HS-27A (cell line): ENCODE measurements around the gene DAPK2.

ENCODE experiments used
- DNase-seq: peaks from one replicate; pipeline ENCODE4 v3.0.0-alpha.2; 2012; ENCODE audit warnings: low read depth, missing footprints

The DAPK2 gene

DNA sequence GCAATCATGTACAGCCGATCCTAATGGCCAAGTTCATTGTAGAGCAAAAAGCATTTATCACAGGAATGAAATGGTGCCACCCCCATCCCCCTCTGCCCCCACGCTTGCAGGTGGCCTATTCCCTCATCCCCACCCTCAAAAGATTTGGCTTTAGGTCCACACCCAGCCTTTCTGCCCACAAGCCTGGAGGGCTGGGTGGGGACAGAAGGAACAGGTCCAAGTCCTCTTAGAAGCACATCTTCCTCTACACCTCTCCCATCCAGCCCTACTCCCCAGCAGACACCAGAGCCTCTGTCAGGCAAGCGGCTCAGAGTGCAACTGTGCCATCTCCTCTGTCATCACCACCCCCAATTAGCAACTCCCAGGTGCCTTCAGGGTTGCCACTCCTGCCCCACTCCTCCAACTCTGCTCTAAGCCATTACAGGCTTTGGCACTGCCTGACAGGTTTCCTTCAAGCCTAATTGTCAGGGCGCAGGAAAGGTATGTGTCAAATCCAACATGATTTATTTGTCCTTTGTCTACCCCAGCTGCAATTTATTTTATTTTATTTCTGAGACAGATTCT is 49.4 kb downstream of the DAPK2 start:
- DNase-seq: no peak

DNA sequence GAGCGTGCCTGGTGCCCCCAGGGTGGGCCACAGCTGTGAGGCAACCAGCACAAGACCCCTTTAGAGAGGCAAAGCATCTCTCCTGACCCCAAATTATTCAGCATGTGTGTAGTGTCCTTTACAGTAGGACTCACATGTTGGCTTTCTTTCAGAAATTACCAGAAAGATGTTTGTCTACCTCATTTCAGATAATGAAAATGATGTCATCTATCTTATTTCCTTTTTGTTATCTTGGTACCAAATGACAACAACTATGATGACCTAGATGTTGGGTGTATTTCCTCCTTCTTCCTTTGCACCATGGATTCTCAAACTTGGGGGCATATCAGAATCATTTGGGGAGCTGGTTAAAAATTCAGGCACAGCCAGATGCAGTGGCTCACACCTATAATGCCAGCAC is 50.5 kb downstream of the DAPK2 start:
- DNase-seq: no peak

DNA sequence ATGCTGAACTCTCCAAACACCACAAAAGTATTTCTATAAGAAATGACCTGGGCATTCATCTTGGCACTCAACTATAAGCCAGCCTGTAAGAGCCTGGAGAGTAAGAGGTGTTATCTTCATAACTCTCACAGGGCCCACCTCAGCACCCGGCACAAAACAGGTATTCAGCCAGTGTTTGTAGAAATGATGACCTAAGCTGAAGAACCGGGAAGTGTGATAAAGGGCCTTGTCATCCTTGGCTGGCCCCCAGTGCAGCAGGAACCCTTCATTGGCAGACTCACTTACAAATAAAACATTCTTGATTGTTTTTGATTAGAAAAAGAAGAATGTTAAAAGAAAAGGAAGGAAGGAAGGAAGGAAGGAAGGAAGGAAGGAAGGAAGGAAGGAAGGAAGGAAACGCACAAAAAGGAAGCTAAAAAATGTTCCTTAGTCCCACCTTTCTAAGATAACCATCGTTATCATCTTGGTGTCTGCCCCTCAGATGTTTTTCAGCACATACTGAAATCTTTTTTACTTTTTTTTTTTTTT is 52.1 kb downstream of the DAPK2 start:
- DNase-seq: no peak

DNA sequence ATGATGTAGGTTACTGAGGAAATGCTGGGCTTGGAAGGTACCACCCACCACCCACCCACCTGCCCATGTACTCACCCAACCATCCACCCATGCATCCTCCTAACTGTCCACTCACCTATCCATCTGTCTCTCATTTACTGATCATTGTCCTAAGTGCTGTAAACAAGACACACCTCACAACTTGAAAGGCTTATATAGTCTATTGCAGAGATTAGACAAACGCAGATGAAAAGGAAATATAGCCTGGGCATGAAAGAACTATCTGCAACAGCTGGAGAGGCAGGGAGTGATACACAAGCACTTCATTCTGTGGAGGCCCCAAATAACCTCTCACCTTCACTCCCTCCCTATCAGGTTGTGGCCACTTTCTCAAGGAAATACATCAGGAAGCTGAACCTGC is 54.0 kb downstream of the DAPK2 start:
- no peak for DNase-seq

DNA sequence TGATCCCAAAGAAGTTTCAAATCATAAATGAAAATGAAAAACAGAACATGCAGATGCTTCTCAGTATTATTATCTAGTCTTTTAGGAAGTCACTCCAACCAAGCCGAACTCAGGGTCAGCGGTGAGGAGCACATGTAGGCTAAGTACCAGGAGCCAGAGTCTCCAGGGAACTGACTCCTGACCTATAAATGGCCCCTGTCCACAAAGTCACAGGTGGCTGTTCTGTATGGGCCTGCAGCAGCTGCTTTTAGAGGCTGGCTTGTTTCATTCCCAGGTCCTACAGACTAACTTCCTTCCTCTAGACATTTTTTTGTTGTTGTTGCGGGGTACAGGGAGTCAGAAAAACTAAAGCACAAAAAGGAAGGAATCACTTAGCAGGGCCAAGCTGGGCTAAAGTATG is 54.6 kb downstream of the DAPK2 start:
- DNase-seq: no peak

DNA sequence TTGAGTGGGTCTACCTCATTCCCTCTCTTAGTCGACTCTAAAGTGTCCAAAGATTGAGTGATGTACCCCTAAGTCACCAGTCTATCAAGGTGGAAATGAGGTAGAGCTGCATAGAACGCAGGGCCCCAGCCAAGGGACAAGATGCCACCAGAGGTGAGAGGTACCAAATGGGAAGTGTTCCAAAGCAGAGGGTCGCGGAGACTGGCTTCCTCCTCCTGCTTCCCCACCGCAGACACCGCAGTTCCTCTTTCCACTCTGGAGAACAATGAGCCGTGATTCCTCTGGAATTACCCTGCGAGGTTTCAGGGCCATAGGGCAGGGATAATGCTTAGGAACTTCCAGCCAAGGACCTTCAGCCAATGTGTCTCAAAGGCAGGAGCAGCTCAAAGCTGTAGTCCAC is 55.8 kb downstream of the DAPK2 start:
- no peak for DNase-seq

DNA sequence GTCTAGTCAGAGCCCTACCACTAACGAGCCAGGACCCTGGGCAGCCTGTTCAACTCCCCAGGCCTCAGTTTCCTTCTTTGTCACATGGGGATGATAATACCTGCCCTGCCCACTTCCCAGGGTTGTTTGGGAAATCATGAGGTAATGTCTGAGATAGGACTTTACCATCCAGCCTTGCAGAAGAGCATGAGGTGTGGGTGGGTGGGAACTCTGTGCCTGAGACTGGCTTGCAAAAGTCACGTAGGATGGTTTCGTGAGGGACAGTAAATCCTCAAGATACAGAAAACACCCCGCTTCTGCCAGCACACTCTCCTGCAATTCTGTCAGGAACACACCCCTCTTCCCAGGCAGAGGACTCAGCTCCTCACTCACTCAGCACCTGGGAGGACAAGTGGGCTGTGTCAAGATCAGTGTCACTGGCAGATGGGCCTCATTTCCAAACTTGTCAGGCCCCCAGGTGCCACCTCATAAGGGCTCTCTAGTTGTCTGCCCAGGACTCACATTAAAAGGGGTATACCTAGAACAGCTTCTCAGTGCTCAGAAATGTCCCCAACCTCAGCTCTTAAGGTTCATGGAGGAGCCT is 58.4 kb downstream of the DAPK2 start:
- no peak for DNase-seq

DNA sequence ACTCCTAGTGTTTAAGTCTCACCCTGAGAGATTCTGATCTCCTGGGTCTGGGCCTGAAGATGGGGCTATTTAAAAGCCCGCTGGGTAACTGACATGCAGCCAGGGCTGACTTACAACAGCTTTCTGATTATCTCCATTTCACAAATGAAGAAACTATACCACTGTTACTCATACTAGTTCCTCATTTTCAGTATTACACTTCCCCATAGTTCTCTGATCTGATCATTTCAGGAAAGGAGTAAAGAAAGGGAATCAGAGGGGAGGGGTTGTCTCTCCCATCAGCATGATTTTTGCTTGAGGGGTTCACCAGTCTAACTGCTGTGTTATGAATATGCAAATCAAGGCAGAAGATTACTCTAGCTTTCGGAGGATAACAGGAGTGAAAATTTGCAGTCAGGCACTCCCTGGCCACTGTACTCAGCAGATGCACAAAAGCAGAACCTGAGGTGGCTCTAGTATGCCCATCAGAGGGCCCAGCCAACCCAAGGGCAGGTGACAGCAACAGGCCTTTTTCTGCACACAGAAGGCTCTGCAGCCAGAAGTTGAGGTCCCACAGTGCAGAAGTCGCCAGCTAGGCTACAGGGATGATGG is 59.4 kb downstream of the DAPK2 start:
- DNase-seq: no peak

DNA sequence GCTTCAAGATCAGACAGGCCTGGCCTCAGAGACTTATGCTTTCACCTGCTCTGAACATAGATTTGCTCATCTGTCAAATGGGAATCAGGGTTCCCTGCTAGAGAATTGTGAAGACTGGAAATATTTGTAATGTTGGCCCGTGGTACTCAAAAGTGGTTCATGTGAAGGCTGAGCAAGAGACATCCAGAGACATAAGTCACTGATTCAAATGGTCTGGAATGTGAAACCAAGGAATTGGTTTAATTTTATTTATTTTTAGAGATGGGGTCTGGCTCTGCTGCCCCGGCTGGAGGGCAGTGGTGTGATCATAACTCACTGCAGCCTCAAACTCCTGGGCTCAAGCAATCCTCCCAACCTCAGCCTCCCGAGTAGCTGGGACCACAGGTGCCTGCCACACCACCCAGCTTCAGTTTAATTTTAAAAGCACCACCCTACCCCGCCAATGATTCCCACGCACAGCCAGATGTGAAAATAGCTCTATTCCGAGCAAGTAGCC is 60.1 kb downstream of the DAPK2 start:
- DNase-seq: no peak

DNA sequence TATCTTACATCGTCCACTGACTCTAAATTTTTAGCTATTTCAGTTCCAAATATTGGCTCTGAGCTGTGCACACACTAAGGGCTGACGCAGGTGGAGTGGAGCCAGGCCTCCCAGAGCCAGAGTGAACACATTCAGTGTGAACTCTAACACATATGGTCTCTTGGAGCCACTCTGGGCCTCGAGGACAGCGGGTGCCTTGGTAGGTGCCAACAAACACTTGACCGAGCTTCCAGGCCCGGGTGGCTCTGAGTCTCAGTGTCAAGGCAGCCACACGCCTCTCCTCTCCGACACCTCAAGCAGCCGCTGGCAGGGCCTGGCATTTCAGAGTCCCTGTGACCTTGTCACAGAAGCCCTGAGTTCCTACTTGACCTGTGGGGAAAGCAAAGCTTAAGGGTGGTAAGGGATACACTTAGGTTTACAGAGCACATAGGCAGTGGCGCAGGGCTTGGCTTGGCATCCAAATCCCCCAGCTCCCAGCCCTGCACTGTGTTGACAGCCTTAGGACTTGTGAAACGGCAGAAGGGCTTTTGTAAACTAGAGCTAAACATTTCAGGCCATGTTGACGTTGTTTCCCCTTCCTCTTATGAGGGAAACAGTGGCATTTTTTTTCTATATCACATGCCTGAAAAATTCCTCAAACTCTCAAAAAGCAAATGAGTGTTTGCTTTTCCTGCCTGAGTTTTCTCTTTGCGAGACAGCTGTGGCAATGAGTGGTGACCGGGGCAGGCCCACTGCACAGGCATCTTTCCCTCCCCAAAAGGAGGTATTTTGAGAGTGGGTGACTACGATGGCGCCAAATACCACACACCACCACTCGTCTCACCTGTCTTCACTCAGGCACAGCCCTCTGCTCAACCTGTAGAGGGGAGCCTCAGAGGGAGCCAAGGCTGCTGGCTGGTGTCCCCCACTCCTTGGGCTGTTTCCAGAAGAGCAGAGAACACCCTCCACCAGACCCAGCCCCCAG is 60.8 kb downstream of the DAPK2 start:
- no peak for DNase-seq

DNA sequence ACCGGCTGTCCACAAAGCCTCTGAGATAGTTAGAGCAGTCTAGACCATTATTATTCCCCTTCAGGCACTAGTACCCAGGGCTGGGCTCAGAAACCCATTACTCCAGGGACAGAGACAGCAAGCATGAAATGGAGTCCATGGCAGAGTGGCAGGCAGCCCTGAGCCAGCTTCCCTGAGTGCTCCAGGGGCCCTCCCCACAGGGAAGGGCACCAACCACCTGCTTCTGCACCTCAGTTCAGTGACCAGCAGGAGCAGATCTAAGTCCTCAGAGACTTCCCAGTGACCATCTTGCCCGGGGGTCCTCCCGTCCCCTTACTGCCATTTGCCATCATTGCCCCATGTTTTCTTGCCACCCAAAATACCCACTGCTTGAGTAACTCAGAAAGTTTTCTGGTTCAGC is 62.0 kb downstream of the DAPK2 start:
- DNase-seq: no peak

DNA sequence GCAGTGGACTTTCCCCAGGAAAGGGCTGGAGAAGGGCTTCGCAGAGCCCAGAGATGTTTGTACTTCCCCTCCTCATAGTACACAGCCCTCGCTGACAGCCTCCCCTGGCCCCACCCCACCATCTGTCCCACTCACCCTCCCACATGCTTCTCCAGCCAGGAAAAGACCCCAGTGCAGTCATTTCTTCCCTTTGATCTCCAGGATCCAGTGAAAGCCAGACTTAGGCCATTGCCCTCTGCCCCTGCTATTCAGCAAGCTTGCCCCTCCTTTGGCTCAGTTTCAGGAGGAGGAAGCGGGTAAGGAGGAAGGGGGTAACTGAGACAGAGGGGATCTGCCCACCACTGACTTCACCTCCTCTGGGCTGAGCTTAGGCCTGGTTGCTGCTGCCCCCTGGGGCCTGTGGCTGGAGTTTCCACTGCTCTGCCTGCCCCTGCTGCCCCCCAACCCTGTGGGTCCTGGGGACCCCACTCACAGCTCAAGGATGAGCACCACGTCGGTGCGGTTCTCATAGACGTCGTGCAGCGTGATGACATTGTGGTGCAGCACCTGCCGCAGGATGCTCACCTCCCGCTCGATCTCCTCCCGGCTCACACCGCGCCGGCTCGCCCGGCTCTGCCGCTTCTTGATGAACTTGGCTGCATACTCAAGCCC is 63.1 kb downstream of the DAPK2 start:
- DNase-seq: no peak

DNA sequence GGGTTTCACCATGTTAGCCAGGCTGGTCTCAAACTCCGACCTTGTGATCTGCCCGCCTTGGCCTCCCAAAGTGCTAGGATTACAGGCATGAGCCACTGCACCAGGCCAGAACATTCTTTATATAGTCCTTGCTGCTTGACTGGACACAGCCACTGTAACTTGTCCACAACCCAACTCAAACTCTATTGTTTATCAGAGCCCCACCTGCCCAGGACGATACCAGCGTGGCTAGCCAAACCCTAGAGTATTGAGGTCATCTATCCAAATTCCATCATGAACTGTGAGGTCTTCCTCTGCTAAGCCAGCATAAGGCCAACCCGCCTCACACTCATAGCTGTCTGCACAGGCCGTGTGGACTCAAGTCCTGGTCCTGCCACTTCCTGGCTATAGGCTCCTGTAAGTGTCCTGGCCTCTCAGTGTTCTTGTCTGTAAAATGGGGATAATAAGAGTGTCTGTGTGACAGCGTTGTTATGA is 63.9 kb downstream of the DAPK2 start:
- no peak for DNase-seq

DNA sequence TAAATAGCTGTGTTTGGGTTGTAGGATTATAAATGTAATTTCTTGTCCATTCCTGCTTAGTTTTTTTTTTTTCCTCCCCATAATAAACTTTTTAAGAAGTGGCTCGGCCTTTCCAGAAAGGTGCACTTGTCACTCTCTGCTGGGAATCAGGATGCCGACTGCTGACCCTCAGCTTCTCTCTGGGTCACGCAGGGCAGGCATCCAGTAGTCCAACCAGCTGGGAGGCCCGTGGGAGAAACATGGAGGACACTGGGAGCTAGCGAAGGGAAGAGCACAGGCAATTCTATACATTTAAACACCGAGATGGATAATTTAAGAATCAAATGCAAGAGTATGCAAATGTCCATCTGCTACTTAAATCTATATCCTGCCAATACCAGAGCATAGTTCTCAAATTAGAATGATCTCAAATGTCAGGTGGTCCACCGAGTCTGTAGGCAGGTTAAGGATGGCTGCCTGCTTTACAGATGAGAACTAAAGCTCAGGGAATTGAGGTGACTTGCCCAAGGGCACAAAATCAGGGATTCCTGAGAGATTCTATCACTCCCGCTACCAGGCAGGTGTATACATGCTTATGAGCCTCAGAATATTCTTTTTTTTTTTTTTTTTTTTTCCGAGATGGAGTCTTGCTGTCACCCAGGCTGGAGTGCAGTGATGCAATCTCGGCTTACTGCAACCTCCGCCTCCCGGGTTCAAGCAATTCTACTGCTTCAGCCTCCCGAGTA is 64.5 kb downstream of the DAPK2 start:
- no peak for DNase-seq

DNA sequence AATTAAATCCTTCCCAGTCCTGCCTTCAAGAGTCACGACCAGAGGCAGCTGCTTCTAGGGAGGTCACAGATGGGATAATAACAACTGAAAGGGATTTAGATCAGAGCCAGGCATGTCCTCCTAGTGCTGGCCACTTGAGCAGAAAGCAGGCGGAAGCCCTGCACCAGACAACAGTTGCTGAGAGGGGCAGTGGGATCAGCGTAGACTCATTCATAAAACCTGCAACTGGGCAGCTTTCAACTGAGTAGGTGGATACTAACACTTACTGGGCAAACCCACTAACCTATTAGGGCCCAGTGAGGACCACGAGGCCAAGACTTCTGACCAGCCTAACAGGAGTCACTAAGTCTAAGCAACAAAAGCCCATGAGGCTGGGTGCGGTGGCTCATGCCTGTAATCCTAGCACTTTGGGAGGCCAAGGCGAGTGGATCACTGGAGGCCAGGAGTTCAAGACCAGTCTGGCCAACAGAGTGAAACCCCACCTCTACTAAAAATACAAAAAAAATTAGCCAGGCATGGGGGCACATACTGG is 67.0 kb downstream of the DAPK2 start:
- DNase-seq: no peak

DNA sequence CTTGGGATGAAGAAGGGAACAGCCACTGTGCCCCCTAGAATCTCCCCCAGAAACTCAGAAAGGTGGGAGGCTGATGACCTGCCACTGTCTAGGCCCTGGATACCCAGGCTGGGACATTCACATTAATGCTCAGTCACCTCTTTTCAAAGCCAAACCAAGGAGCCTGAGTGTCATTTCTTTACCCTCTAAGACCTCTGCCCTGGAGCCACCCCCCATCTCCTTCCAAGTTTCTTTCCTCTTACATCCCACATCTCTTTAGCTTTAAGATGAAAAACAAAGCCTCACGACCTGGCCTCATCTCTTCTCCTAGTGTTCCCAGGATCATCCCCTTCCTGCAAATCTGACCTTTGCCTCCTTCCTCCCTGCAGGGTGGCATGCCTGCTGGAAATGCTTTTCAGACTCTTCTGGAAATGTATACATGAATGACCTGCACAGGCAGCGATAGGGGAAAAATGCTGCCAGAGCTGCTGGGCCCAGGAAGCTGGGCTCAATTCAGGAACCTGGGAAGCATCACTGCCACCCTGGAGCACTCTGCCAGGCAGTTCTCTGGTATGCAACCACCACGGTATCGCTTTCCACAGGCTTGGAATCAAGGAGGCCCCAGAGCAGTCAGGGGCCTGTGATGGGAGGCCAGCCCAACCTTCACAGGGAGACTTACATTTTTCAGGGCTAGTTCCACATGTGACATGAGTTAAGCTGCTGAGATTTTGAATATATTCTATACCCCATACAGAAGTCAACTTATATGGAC is 67.6 kb downstream of the DAPK2 start:
- DNase-seq: no peak

DNA sequence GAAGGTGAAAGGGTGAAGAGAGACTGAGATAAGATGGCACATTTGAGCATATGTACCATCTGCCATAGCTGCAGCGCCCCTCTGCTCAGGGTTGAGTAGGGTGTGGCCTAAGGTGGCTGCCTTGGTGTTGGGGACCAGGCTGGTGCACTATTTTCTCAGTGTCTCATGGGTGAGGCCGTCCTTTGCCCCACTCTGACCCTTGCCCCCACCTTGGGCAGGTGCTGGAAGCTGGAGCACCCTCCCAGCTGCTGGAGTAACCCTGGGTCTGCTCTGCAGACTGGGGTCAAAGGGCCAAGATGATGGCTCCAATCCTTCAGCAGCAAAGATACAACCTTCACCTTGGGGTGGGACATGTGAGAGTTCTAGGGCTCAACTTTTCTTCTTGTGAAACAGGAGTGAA is 69.2 kb downstream of the DAPK2 start:
- DNase-seq: no peak

DNA sequence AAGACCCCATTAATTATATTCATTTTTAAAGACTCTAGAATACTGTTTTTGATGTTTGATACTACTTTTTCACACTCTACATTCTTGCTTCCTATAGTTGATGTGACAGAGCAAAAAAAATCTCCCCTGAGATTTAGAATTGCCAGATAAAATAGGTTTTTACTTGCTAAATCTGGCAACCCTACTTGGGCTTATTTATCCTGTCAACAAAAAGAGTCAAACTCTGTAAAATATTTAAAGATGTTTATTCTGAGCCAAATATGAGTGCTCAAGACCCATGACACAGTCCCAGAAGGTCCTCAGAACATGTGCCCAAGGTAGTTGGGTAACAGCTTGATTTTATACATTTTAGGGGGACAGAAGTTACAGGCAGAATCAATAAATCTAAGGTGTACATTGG is 72.3 kb downstream of the DAPK2 start:
- no peak for DNase-seq

DNA sequence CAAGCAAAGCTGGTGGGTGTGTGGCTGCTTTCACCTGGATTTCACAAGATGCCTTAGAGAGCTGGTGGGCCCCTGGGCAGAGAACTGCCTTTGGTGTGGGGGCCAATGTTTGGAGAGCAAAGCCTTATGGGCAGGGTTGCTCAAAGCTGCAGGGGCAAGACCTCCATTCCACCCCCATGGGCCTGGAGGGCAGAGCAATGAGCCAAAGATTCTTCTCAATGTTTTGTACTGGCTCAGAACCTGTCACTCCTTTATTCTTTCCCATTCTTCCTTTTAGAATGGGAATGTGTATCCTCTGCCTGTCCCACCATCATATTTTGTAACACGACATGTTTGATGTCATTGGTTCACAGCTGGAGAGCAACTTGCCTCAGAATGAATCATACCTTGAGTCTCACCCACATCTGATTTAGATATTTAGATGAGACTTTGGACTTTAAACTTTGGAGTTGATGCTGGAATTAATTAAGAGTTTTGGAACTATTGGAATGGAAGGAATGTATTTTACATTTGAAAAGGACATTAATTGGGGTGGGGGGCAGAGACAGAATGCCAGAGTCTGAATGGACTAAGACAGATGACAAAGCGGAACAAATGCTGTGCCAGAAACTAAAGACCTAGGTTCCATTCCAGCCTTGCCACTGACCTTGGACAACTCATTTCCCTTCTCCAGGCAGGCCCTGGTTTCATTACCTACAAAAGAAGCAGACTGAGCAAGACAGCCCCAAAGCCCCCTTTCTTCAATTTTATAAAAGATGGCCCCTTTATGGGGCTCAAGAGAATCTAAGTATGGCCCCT is 72.9 kb downstream of the DAPK2 start:
- DNase-seq: no peak
